Right kidney (tissue), 1 donor: Measurements from ENCODE around the gene PCDH1.
"Not testable (repeated sequence)": the region's sequence is repeated elsewhere in the genome, so short reads cannot be mapped to it uniquely, and the experiment has no call there.

Experiments
- DNase-seq: peaks from one replicate; pipeline ENCODE4 v3.0.0-alpha.2; 2016

Gene PCDH1

DNA sequence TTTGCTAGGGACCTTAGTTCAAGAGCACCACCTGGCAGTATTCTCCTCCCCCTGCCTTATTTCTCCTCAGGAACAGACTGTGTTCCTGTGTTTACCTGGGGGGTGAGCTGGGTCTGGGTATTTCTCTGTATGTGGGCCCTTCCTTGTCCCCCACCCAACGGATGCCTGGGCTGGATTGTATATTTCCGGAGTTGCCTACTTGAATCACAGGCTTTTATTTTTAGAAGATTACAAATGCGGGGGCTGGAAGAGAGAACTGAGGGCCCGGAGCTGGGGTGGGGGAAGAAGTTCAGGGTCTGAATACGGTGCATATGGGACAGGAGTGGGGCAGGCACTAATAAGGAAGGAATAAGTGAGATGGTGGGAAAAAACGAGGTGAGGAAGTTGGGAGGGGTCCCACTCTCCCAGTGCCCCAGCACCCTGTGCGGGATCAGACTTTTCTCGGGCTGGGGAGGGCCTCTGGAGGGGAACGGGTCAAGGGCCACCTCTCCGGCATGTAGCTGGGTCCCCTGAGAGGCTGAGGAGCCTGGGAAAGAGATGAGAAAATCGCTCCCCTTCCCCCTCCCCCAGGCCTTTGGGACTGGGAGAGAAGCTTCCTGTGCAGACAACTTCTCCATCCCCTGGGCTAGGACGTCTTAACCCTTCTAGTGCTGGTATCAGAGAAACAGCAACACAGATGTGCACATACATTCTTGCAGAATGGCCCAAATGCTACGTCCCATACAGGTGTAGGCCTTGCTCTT is 42.1 kb downstream of the PCDH1 start:
- no peak for DNase-seq

DNA sequence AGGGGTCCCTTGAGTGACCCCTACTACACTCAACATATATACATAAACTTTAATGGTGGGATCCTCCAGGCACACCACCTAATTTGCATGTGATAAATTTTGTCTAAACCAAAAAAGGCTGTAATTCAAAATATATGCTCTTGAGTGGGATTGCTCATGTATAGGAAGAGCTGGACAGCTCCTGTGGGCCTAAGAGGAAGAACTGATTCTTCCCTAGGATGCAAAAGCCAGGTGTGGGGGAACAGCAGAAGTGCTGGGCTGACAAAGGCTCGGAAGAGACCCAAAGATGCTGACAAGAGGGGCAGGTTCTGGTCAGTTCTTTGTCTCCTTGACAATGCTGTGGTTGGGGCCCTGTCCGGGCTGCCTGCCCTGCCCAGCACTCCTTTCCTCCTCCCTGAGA is 43.9 kb downstream of the PCDH1 start:
- no peak for DNase-seq

DNA sequence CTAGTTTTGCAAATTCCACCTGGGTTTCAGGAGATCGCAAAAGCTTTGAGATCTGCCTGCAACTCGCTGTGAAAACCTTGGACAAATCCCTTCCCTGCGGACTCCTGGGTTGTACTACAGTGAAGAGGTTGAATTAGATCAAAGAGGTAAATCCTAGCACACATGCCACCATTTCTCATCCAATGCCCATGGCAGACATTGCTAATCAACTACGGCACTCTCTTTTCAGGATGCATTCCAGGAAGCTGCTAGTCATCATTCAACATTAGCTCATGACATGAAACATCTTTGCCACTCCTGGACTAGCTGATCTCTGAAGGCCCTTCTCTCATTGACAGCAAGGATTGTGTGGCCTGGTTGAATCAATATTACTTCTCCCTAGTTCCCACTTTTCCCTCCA is 46.1 kb downstream of the PCDH1 start:
- no peak for DNase-seq

DNA sequence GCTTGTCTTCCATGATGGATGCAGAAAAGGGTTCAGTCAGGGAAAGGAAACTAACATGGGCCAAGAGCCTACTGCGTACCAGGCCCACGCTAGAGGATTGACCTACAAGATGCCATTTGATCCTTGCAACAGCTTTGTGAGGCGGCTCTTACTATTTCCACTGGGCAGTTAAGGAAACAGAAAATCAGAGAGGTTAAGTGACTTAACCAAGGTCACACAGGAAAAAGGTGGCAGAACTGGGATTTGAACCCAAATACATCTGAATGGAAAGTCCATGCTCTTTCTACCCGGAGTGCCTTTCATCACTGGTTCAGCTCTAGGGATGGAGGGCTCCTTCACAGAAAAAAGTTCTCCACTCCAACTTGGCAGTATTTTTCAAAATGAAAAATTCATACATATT is 50.0 kb downstream of the PCDH1 start:
- no peak for DNase-seq

DNA sequence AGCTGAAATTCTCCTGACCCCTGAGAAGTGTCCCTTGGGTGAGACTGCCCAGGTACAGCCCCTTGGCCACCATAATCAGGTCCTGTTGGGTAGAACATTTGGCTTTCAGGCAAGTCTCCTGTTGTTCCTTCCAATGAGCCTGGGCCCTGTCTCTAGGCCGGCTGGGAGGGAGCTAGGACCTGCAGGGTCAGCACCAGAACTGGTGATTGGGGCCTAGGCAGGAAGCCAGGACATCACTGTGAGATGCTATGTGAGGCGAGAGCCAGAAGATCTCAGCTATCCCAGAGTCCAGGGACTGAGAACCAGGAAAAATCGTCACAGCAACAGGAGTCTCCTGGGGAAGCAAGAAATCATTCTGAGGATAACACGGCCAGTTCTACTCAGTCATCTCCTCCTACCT is 51.5 kb downstream of the PCDH1 start:
- no peak for DNase-seq

DNA sequence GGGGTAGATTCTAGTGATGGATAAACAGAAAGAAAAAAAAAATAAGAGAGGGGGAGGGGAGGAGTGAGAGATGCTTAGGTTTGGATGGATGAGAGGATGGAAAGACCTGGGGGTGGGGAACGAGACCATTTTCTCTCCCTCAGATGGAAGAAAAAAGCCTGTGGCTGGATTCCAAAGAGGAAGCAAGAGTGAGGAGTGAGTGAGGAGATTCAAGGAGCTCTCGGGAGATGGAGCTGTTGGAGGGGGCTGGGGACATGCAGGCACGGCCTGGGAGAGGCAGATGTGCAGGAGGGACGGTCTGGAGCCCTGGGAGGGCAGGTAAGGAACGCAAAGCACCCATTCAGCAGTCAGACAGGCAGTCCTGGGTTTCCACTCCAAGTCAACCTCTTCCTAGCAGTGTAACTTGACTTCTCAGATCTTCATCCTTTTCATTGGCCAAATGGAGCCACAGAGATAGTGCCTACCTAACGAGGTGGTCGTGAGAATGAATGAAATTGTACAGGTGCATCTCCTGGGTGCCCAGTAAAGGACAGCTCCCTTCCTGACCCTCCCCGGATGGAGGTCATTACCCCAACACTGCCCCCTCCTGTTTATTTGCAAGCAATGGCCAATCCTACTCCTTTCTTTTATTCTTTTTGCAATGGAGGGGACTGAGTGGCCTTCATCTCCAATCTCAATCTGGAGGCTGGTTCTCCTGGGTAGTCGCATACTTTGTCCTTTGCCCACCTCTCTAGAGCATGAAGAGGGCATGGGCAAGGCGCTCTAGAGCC is 52.2 kb downstream of the PCDH1 start:
- DNase-seq = no peak

DNA sequence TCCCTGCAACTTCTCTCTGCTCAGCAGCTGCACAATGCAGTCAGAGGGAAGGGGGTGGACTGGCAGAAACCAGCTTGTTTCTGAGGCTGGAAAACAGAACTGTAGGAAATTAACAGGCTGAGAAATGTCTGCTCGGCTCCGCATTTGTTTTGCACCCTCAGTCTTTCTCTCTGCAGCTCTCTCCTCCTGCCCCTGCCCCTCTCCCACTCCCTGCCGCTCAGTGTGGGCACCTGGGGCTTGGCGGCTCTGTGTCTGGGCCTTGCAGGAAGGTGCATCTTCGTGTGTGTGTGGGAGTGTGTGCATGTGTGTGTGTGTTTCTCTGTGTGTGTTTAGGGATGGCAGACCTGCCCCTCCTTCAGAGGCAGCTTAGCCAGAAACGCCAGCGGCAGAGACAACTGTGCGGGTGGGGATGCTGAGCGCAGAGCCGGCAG is 53.0 kb downstream of the PCDH1 start:
- no peak for DNase-seq

DNA sequence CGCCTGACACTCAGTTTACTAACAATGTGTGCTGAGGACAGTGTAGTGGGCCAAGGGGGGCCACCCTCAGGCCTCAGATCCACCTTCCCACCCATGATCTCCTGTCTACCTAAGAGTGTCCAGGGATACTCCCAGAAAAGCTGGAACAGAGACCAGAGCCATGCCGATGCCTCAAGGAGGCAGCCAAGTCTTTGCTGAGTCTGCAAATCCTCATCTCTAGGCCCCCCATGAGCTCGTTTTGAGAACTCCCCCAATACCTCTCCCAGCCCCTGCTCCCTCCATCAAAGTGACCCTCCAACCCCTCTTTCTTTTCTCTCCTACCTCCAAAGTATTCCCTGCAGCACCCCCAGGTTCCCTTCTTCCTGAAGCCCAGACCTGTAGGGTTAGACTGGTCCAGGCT is 53.5 kb downstream of the PCDH1 start:
- no peak for DNase-seq

DNA sequence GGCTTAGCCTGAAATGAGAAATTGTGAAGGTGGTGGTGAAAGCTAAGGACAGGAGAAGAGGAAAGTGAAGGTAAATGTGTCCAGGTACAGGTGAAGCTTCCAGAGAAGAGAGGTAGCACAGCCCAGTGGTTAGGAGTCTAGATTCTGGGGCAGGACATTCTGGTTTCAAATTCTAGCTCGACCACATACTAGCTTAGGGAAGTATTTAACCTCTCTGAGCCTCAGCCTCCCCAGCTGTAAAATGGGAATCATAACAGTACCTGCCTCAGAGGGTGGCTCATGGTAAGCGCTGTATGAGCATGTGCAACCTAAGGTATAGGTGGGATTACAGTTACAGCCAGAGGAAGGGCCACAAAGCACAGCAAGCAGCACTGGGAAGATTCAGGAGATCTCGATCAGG is 55.2 kb downstream of the PCDH1 start:
- no peak for DNase-seq

DNA sequence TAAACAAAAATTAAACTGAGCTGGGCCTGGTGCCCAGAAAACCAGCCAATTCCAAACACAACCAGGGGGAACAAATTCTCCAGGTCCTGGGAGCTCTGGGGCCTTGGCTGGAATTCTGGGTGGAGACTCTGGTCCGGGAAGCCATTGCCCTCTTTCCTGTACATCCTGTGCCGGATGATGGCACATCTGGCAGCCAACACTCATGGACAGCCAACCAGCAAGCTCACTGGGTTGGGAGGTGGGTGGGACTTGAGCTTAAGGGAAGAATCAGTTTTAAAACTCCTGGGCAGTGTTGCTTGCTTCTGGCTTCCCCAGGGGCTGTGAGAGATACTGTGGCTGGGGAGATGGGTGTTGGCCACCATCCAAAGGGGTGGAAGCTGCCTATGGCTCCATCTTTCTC is 56.1 kb downstream of the PCDH1 start:
- DNase-seq = no peak

DNA sequence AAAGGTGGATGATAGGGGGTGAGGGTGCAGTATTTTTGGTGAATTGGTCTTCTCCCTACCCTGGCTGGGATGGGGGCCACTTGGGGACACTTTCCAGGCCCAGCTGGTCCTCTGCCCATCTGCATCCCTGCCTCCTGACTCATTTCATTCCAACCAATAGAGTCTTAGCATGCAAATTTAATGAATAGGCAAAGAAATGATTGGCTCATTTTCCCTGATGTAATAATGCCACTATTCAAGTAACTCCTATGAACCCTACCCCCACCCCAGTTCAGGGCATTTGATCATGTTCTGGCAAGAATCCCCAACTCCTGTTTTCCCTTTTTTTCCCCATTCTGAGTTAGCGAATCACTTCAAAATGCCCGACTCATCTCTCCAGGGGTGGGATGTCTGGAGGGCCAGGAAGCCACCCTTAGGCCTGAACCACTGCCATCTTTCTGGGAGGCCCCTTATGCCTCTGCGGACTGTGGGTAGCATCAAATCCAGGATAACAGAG is 56.7 kb downstream of the PCDH1 start:
- DNase-seq = no peak

DNA sequence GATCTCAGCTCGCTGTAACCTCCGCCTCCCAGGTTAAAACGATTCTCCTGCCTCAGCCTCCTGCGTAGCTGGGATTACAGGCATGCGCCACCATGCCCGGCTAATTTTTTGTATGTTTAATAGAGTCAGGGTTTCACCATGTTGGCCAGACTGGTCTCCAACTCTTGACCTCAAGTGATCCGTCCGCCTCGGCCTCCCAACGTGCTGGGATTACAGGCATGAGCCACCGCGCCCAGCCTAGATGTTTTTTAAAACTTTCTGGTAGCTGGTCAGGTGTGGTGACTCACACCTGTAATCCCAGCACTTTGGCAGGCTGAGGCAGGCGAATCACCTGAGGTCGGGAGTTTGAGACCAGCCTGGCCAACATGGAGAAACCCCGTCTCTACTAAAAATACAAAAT is 57.5 kb downstream of the PCDH1 start:
- not testable (repeated sequence) for DNase-seq

DNA sequence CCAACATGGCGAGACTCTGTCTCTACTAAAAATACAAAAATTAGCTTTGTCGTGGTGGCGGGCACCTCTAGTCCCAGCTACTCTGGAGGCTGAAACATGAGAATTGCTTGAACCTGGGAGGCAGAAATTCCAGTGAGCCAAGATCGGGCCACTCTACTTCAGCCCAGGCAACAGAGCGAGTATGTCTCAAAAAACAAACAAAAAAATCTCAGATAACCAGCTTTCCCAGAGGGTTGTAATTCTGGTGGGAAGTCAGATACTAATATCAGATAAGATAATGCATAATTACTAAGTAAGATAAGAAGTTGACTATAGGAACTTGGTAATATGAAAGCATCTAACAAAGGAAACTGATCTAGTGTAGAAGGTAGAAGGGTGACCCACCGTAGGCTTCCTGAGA is 60.6 kb downstream of the PCDH1 start:
- DNase-seq = no peak

DNA sequence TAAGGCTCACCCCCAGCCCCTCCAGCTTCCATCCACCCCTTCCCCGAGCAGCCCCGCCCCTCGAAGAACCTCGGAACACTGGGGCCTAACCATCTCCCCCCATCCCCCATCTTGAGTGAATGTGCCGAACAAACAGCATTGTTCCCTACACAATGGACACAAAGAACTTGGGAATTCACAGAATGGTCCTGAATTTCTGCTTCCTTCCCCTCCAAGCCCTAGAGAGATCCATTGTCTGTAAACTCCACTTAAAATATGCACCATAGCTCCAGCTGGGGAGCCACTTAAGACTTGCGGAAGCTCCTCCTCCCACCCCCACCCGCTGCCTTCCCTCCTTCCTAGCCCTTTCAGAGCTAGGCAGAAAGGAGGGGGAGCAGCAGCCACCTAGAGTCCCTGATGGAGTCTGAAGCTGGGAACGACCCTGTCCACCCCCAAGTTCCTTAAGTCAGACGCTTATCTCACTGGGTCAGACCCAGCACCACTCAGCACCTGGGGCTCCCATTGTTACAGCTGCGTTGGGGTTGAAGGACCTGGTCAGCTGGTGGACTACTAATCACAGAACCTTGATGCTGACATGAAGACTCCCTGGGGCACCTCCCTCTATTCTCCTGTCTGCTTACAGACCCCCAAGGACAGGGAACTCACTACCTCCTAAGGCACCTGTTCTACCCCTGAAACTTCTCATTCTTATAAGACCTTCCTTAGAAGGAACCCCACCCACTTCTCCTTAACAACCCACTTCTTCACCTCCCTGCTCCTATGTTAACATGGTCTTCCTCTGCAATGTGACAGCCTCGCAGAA is 61.4 kb downstream of the PCDH1 start:
- no peak for DNase-seq

DNA sequence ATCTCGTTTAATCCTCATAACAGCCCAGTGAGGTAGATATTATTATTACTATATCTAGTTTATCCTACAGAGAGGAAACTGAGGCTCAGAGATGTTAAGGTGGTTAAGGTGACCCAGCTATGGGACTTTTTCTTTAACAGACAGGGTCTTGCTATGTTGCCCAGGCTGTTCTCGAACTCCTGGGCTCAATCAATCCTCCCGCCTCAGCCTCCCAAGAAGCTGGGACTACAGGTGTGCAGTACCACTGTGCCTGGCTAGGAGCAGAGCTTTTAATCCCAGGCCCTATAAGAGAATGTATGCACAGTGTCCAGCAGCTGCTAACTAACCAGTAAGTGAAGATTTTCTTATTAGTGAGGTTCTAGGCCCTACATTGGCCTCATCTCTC is 62.4 kb downstream of the PCDH1 start:
- DNase-seq = no peak

DNA sequence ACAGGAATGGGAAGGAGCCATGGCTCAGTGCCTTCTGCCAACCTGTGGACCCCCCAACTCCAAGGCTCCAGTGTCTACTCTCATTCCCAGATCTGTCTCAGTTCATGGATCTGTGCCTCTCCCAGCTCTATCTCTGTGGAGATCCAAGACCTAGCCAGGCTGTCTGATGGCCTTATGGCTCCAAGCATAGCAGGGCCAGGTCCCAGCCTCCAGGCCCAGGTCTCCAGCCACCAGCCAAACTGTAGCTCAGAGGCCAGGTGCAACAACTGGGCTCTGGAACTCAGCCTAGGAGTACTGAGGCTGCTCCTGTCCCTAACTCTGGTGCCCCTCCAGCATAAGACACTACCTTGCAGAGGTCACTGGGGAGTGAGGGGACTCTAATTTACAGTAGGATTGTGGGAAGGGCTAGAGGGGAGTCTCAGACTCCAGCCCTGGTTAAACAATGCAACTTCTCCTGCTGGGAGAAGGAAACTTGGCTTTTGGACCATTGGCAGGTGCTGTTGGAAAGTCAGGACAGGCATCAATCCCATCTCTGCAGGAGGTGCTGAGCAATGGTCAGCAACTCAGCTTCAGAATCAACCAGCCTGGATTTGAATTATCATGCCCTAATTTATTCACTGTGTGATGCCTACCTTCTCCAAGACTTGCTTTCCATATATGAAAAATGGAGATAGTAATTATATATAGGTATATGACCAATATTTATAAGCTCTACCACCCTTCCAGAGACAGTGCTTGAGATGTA is 63.0 kb downstream of the PCDH1 start:
- DNase-seq = no peak

DNA sequence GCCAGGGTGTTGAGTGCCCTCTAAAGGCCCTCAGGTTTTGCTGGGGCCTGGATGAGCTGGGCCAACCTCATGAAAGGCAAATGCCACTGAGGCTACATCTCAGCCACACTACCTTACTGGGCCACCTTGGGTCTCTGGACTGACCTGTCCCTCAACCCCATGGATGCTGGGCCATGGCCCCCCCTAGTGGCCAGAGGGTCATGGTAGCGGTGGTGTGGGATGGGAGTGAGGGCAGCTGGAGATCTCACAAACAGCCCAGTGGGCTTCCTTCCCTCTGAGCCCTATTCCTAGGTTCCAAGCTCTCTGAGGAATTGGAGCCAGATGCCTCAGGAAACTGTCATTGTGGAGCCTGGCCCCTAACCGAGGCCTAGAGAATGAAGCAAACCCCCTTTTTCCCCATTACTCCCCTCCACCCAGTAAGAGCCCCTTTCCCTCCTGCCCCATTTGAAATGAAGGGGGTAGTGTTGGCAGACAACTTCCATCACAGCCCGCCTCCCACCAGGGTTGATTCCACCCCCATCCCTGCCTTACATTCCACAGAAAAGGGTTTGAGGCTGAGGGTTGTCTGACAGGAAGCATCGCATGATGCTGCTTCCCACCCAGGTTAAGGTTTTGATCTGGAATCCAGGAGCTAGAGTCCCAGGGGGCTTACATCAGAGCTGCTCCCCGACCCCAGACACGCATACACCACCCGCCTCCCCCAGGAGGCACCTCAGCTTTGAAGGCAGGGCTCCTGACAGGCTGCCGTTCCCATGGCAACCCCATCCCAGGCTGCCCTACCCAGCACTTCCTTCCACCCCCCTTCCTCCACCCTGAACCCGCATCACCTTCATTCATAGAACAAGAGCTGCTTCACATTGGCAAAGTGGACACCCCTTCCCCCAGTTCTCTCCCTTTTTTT is 63.9 kb downstream of the PCDH1 start:
- no peak for DNase-seq

DNA sequence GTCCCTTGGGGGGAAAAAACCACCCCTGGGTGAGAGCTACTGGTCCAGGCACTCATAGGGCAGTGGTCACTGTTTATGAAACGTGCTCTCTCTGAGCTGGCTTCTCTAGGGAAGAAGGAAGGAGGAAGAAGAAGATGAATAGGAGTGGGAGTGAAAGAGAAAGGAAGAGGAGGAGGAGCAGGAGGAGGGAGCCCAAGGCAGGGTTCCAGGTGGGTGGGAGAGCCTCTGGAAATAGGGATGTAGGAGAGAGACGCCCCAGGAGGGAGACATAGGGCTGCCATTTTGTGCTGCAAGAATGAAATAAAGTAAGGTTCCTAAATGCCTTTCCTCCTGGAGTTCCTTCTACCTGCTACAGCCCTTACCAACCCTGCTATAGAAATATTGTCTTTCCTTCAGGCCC is 65.7 kb downstream of the PCDH1 start:
- DNase-seq = no peak

DNA sequence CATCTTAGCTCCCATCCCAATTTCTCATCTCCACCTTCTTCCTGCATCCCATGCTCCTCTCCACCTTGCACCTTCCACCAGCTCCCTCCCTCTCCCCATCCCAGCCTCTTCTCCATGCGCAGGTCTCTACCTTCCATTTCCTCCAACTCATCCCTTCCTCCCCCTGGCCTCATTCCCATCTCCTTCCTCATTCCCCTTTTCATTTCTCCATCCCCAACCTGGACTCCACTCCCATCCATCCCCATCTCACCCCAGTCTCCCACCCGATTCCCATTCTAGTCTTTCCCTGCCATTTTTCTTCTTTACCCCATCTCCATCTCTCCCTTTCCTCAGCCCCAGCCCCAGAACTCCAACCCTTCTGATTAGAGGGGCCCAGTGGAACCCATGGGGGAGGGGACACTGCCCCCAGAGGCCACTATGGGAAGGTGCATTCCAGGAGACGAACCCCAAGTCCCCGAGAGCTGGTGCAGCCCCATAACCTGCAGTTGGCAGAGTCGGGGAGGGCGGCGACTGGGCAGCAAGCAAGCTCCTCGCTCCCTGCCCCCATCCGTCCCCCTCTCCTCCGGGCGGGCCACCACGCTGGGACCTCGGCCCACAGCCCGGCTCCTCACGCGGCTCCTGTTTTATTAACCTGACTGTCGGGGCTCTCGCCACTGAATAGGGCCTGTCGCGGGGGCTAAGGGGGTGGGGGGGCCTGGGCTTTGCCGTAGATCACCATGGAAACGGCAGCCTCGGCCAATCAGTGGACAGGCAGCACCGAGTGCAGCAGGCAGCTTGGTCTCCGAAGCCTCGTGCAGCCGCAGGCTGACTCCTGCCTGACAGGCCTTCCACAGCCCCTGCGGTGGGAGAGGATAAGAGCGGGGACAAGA is 66.7 kb downstream of the PCDH1 start:
- DNase-seq = peak; percentile 48

DNA sequence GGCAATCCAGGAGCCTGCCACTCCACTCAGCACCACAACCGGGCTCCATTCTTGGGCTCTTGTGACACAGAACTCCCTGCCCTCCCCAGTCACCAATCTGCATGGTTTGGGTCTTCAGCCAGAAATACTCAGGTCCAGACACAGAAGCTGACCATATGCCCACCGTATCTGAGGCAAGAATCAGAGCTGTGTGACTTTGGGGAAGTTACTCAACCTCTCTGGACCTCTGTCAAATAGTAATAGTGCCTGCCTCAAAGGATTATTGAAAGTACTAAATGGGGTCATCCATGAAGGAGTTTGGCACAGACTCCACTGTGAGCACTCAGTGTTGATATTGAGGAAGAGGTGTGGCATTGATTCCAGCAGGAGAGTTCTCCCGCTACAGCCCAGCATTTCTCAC is 67.5 kb downstream of the PCDH1 start:
- no peak for DNase-seq
